SU-DHL-6 (cell line): Measurements from ENCODE around the gene CACNA2D4.

Experiments used
- H2AFZ ChIP-seq: fragments of 200-600 bp; sonication (generic); 2 replicates; pipeline ENCODE4 v1.6.1; 2014; ENCODE audit warnings: low read depth, mild to moderate bottlenecking, moderate library complexity, mixed read lengths, antibody characterized with exemption, low read length; ENCODE audit not compliant: severe bottlenecking
- H3F3A ChIP-seq: fragments of 200-600 bp; shearing (Covaris generic); 2 replicates; pipeline ENCODE4 v1.6.0; 2016; ENCODE audit warnings: antibody characterized with exemption, mild to moderate bottlenecking; ENCODE audit not compliant: insufficient read depth
- H3K27ac ChIP-seq: fragments of 200-600 bp; sonication (generic); 2 replicates; pipeline ENCODE4 v1.5.1; 2016; ENCODE audit warnings: low read depth, mild to moderate bottlenecking, low read length, moderate library complexity, mixed read lengths
- H3K27me3 ChIP-seq: fragments of 200-600 bp; sonication (generic), shearing (Covaris generic); 2 replicates; pipeline ENCODE4 v1.6.0; 2014; ENCODE audit warnings: mild to moderate bottlenecking, low read length
- H3K36me3 ChIP-seq: fragments of 200-600 bp; sonication (generic); 2 replicates; pipeline ENCODE4 v1.6.1; 2014; ENCODE audit warnings: mild to moderate bottlenecking, low read length, mixed read lengths
- H3K4me2 ChIP-seq: fragments of 300-600, 200-600 bp; shearing (Covaris generic), sonication (generic); 2 replicates; pipeline ENCODE4 v1.6.0; 2014; ENCODE audit warnings: low read length, low read depth, mild to moderate bottlenecking; ENCODE audit not compliant: poor library complexity, severe bottlenecking
- H3K4me3 ChIP-seq: fragments of 200-600 bp; sonication (generic); 2 replicates; pipeline ENCODE4 v1.5.1; 2014; ENCODE audit warnings: antibody characterized with exemption, low read length, mild to moderate bottlenecking, mixed read lengths; ENCODE audit not compliant: insufficient read depth, poor library complexity, severe bottlenecking
- H3K79me2 ChIP-seq: fragments of 200-600 bp; sonication (generic); 2 replicates; pipeline ENCODE4 v1.6.1; 2014; ENCODE audit warnings: mild to moderate bottlenecking, low read length, moderate library complexity; ENCODE audit not compliant: insufficient read depth
- H3K9ac ChIP-seq: fragments of 200-600 bp; sonication (generic); 2 replicates; pipeline ENCODE4 v1.7.0; 2014; ENCODE audit warnings: mild to moderate bottlenecking, low read length
- H3K9me2 ChIP-seq: fragments of 200-600 bp; sonication (generic); replicated peaks from 2 replicates; pipeline ENCODE4 v1.6.1; 2014; ENCODE audit warnings: low read length; ENCODE audit not compliant: insufficient read depth
- H3K9me3 ChIP-seq: fragments of 200-600 bp; sonication (generic); 2 replicates; pipeline ENCODE4 v1.6.1; 2014; ENCODE audit warnings: low read length, mixed read lengths; ENCODE audit not compliant: insufficient read depth
- H4K20me1 ChIP-seq: fragments of 200-600 bp; sonication (generic); 2 replicates; pipeline ENCODE4 v1.6.1; 2014; ENCODE audit warnings: low read depth, mild to moderate bottlenecking, antibody characterized with exemption, low read length, moderate library complexity, mixed read lengths
- CTCF ChIP-seq: fragments of 200-600 bp; sonication (generic); IDR thresholded peaks from one replicate; pipeline ENCODE4 v1.5.1; 2017; ENCODE audit warnings: antibody characterized with exemption, mild to moderate bottlenecking, low read length, moderate library complexity; ENCODE audit not compliant: insufficient read depth, poor library complexity, severe bottlenecking
- EZH2phosphoT487 ChIP-seq: fragments of 200-600 bp; sonication (generic), shearing (Covaris generic); conservative IDR thresholded peaks from 2 replicates; pipeline ENCODE4 v1.6.1; 2018; ENCODE audit warnings: mild to moderate bottlenecking, antibody characterized with exemption, low read length, moderate library complexity, mixed read lengths

Gene CACNA2D4

GRCh38 chr12:1830981-1831963, 87.2 kb downstream of the CACNA2D4 start:
- Histone ChIP-seq H3K79me2 (no peaks in the 10 kb centered on the region), H3K9me3 (no peaks in the 10 kb centered on the region), H3K27me3 (no peaks in the 10 kb centered on the region), H4K20me1 (no peaks in the 10 kb centered on the region), H3K9me2 (no peaks in the 10 kb centered on the region), H3K9ac (no peak overlapping the region), H3K4me2 (no peak overlapping the region), H3K27ac (no peak overlapping the region), H3K4me3 (no peak overlapping the region), H2AFZ (no peak overlapping the region), H3F3A (no peaks in the 10 kb centered on the region), H3K36me3 (no peaks in the 10 kb centered on the region)
- TF ChIP-seq CTCF (no peak), EZH2phosphoT487 (no peak)

DNA sequence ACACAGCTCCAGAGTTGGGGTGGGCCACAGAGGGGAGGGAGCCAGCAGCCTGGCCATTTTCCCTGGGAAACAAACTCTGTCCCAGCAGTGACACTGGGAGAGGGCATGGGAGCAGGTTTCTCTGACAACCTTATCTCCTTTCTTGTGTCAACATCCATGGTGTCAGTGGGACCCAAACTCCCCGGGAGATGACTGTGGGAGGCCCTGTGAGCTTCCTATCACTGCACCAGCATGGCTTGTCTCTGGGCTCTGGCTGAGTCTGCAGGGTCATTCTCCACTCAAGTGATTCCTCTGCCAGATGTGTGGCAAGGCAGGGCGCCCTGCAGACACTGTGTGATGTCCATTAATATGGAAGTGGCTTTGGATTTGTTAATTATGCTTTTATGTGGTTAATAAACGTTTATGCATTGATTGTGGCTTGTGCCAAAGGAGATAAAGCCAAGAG, 88.0 kb downstream of the CACNA2D4 start:
- H3K27ac ChIP-seq: no peak overlapping the region
- no peaks in the 10 kb centered on the region for H3K27me3 ChIP-seq
- no peak overlapping the region for H3K4me2 ChIP-seq
- no peaks in the 10 kb centered on the region for H3K9me2 ChIP-seq
- H3K36me3 ChIP-seq: no peaks in the 10 kb centered on the region
- H2AFZ ChIP-seq: no peak overlapping the region
- no peaks in the 10 kb centered on the region for H4K20me1 ChIP-seq
- H3K4me3 ChIP-seq: no peak overlapping the region
- no peaks in the 10 kb centered on the region for H3K9me3 ChIP-seq
- H3F3A ChIP-seq: no peaks in the 10 kb centered on the region
- H3K9ac ChIP-seq: no peak overlapping the region
- TF ChIP-seq EZH2phosphoT487: no peak
- TF ChIP-seq CTCF: no peak
- no peaks in the 10 kb centered on the region for H3K79me2 ChIP-seq

- H3K79me2 ChIP-seq: no peaks in the 10 kb centered on the region
- H3K36me3 ChIP-seq: no peaks in the 10 kb centered on the region
- no peaks in the 10 kb centered on the region for H3K9me2 ChIP-seq
- H3K9me3 ChIP-seq: no peaks in the 10 kb centered on the region
- no peak overlapping the region for H3K9ac ChIP-seq
- H2AFZ ChIP-seq: no peak overlapping the region
- H3K4me2 ChIP-seq: no peak overlapping the region
- H4K20me1 ChIP-seq: no peaks in the 10 kb centered on the region
- H3K27ac ChIP-seq: no peak overlapping the region
- H3K27me3 ChIP-seq: no peaks in the 10 kb centered on the region
- no peak for TF ChIP-seq EZH2phosphoT487
- TF ChIP-seq CTCF: no peak
- no peak overlapping the region for H3K4me3 ChIP-seq
- H3F3A ChIP-seq: no peaks in the 10 kb centered on the region
Measured at GRCh38 chr12:1829306-1829900, 89.0 kb downstream of the CACNA2D4 start.
